ENCODE results near the gene WARS2.

GRCh38 chr1:118989878-118990378 lies 150.5 kb downstream of the WARS2 start:
- TF ChIP-seq CTCF (IDR thresholded peaks at IDR 0.05 in 4 of 5, conservative IDR thresholded peaks at IDR 0.05 in 1 of 5) (no peak), POLR2A (IDR thresholded peaks at IDR 0.05) (no peak)

Measured in gastrocnemius medialis (tissue), 4 donors.